ENCODE measurements around the gene ALDOB. TPM values are rescaled to one million over a fixed set of nuclear protein-coding genes. Genes with fewer than 3 reads are reported as not detected.
"Not testable (repeated sequence)": the region's sequence is repeated elsewhere in the genome, so short reads cannot be mapped to it uniquely, and the experiment has no call there.

ALDOB gene
- total and polyA plus RNA-seq, 7 experiments from 2014 or later, result not detected

DNA sequence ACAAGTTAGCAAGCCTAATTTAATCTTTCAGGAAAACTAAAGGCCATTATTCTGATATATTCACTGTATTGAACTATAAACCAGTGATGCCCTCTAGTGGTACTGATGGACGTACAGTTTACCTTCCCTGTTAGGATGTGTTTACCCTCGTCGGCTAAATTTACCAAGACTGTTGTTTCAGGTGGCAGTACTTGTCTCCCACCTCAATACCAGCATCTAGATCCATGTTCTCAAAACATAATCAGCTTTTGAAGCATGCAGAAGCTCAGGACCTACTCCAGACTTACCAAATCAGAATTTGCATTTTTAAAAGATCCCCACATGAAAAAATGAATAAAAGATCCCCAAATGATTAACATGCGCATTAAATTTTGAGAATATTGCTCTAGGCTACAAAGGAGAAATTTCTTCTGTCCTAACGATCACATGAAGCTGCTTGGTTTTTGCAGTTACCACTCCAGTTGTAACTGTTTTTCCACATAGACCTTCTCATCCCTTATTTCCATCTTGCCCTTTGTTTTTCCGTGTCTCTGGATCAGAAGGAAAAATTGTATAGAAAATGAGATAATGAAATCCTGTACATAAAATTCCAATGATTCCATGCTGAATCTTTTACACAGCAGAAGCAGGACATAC lies 47.6 kb downstream of the ALDOB start:
- H3K27ac ChIP-seq (ENCODE audit: low read depth, low read length), result no peak overlapping the region
- peaks cover 0 to 19% (median 9%) of the 10 kb centered on the region in 3 experiments for H3K36me3 ChIP-seq (ENCODE audit: control insufficient read depth in 2 of 3, insufficient read depth in 3 of 3, low read length in 3 of 3)
- H3K4me1 ChIP-seq (ENCODE audit: control insufficient read depth in 2 of 2, insufficient read depth in 2 of 2, low read length in 2 of 2), result no peaks in the 10 kb centered on the region
- no peak overlapping the region for H3K4me3 Mint-ChIP-seq
- H3K9me3 ChIP-seq (ENCODE audit: control insufficient read depth in 2 of 3, low read length in 3 of 3), result peaks cover 0 to 9% (median 0%) of the 10 kb centered on the region in 3 experiments
- ATAC-seq (peak; percentile 82), DNase-seq (peak in 4 of 9 donors; percentile 11 to 17 (median 14))
- peak overlapping the region in 8 of 9 donors; percentile 33 to 86 (median 64) for H3K27ac Mint-ChIP-seq
- H3K4me3 ChIP-seq (ENCODE audit: low read length), result no peak overlapping the region
- intact Hi-C loops (cut with micrococcal nuclease), result no loop called here
- H3K27me3 ChIP-seq (ENCODE audit: control insufficient read depth in 2 of 2, insufficient read depth in 2 of 2, low read length in 2 of 2), result no peaks in the 10 kb centered on the region
- peaks cover 6 to 52% (median 46%) of the 10 kb centered on the region in 5 donors for H3K36me3 Mint-ChIP-seq
- ChIA-PET CTCF (interaction anchor here (0.7 kb wide), 1 partner anchor 27 kb away, joined by 3 read pairs; no protein-coding TSS in a partner anchor), POLR2A (interaction anchor here (1.1 kb wide), 1 partner anchor 146 kb away, joined by 3 read pairs; no protein-coding TSS in a partner anchor)
- no peaks in the 10 kb centered on the region for H3K27me3 Mint-ChIP-seq
- H3K4me1 Mint-ChIP-seq, result peaks cover 7 to 35% (median 26%) of the 10 kb centered on the region in 7 donors
- H3K9me3 Mint-ChIP-seq, result peaks cover 4 to 29% (median 11%) of the 10 kb centered on the region in 11 donors

DNA sequence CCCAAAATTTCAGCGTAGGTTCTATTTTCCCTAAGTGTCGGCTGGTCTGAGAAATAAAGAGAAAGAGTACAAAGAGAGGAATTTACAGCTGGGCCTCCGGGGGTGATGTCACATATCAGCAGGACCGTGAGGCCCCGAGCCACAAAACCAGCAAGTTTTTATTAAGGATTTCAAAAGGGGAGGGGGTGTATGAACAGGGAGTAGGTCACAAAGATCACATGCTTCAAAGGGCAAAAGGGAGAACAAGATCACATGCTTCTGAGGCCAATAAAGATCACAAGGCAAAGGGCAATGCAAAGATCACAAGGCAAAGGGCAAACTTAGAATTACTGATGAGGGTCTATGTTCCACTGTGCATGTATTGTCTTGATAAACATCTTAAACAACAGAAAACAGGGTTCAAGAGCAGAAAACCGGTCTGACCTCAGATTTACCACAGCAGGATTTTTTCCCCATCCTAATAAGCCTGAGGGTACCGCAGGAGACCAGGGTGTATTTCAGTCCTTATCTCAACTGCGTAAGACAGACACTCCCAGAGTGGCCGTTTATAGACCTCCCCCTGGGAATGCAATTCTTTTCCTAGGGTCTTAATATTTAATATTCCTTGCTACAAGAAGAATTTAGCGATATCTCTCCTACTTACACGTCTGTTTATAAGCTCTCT lies 50.6 kb downstream of the ALDOB start, which contains the start of gene BAAT:
Gene BAAT, minus strand, starts transcription at position 134 of the 664 bp plus-strand sequence. CDS start 13,602 bp downstream, outside the sequence.
- CTCF ChIA-PET, result interaction anchor here (0.6 kb wide), 1 partner anchor 572 kb away, joined by 3 read pairs; no protein-coding TSS in a partner anchor

DNA sequence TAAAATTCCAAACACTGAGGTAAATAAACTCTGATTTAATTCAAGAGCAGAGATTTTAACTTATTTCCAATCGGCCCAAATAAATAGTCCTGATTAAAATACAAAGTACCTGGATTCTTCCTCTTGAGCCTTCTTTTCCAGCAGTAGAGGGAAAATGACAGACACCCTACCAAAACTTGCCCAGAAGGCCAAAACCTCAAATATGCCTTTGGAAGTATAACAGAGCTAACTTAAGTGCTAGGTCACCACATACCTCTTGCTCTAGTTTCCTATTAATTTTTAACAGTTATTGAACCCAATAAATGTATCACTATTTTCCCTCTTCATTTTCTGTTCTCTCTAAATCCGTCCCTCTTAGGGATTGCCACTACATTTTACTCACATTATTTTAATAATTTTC lies 52.2 kb downstream of the ALDOB start:
- Mint-ChIP-seq H3K9me3 (peaks cover 0 to 19% (median 7%) of the 10 kb centered on the region in 11 donors), H3K4me1 (peaks cover 0 to 7% (median 3%) of the 10 kb centered on the region in 7 donors), H3K4me3 (no peak overlapping the region), H3K27me3 (peaks cover 0 to 5% (median 0%) of the 10 kb centered on the region in 5 donors), H3K27ac (no peak overlapping the region), H3K36me3 (peaks cover 5 to 16% (median 15%) of the 10 kb centered on the region in 5 donors)
- no peak for ATAC-seq
- ChIA-PET POLR2A (interaction anchor here (1.3 kb wide), 1 partner anchor 15 kb away, joined by 3 read pairs; the partner anchor contains the start of genes MRPL50 and ZNF189), CTCF (no interaction called here)
- Histone ChIP-seq H3K27ac (ENCODE audit: low read depth, low read length) (no peak overlapping the region), H3K4me3 (ENCODE audit: low read length) (no peak overlapping the region), H3K4me1 (ENCODE audit: control insufficient read depth in 2 of 2, insufficient read depth in 2 of 2, low read length in 2 of 2) (no peaks in the 10 kb centered on the region), H3K27me3 (ENCODE audit: control insufficient read depth in 2 of 2, insufficient read depth in 2 of 2, low read length in 2 of 2) (no peaks in the 10 kb centered on the region), H3K9me3 (ENCODE audit: control insufficient read depth in 2 of 3, low read length in 3 of 3) (peaks cover 0 to 9% (median 0%) of the 10 kb centered on the region in 3 experiments), H3K36me3 (ENCODE audit: control insufficient read depth in 2 of 3, insufficient read depth in 3 of 3, low read length in 3 of 3) (no peaks in the 10 kb centered on the region)
- intact Hi-C loops (cut with micrococcal nuclease), result no loop called here
- DNase-seq, result no peak

More for the DNA sequence above, 50.6 kb downstream of the ALDOB start, which contains the start of gene BAAT:
- peaks cover 0 to 19% (median 7%) of the 10 kb centered on the region in 11 donors for H3K9me3 Mint-ChIP-seq
- H3K27me3 ChIP-seq (ENCODE audit: control insufficient read depth in 2 of 2, insufficient read depth in 2 of 2, low read length in 2 of 2); H3K27ac ChIP-seq (ENCODE audit: low read depth, low read length); ATAC-seq; H3K4me1 ChIP-seq (ENCODE audit: control insufficient read depth in 2 of 2, insufficient read depth in 2 of 2, low read length in 2 of 2); H3K4me3 ChIP-seq (ENCODE audit: low read length); H3K4me1 Mint-ChIP-seq; intact Hi-C loops (cut with micrococcal nuclease); POLR2A ChIA-PET; H3K27ac Mint-ChIP-seq; DNase-seq; H3K9me3 ChIP-seq (ENCODE audit: control insufficient read depth in 2 of 3, low read length in 3 of 3); H3K4me3 Mint-ChIP-seq; H3K27me3 Mint-ChIP-seq: not testable (repeated sequence)
- H3K36me3 ChIP-seq (ENCODE audit: control insufficient read depth in 2 of 3, insufficient read depth in 3 of 3, low read length in 3 of 3), result peaks cover 0 to 10% (median 5%) of the 10 kb centered on the region in 3 experiments
- H3K36me3 Mint-ChIP-seq, result peaks cover 6 to 23% (median 22%) of the 10 kb centered on the region in 5 donors

DNA sequence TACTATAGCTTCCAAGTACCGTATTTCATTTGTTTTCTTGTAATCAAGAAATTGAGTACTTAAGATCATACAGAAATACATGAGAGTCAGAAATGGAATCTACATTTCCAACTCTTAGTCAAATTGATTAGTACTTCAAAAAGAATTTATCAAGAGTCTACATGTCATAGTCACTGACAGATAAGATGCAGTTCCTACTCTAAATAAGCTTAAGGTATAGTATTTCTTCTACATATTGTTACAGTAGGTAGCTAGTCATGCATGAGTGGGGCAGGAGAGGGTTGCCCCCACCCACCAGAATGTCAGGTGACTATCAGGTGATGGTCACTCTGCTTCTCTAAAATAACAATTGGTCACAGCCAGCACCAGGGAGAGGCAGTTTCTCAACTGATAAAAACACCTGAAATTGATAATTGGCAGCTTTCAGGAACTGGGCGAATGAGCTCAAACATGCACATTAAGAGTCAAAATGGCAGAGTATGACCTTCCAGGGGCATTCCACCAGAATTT lies 53.7 kb downstream of the ALDOB start:
- POLR2A ChIA-PET, result no interaction called here

DNA sequence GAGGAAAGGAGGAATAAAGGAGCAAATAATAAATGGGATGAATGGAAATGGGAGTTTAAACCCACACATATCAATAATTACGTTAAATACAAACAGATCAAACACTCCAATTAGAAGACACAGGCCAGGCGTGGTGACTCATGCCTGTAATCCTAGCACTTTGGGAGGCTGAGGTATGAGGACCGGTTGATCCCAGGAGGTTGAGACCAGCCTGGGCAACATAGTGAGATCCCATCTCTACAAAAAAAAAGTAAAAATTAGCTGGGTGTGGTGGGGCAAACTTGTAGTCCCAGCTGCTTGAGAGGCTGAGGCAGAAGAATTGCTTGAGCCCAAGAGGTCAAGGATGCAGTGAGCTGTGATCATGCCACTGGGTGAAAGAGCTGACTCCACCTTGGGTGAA lies 54.5 kb downstream of the ALDOB start:
- Histone ChIP-seq H3K36me3 (ENCODE audit: control insufficient read depth in 2 of 3, insufficient read depth in 3 of 3, low read length in 3 of 3) (no peaks in the 10 kb centered on the region), H3K9me3 (ENCODE audit: control insufficient read depth in 2 of 3, low read length in 3 of 3) (peaks cover 0 to 9% (median 0%) of the 10 kb centered on the region in 3 experiments), H3K4me1 (ENCODE audit: control insufficient read depth in 2 of 2, insufficient read depth in 2 of 2, low read length in 2 of 2) (no peaks in the 10 kb centered on the region), H3K27ac (ENCODE audit: low read depth, low read length) (no peak overlapping the region), H3K4me3 (ENCODE audit: low read length) (no peak overlapping the region), H3K27me3 (ENCODE audit: control insufficient read depth in 2 of 2, insufficient read depth in 2 of 2, low read length in 2 of 2) (no peaks in the 10 kb centered on the region)
- Mint-ChIP-seq H3K36me3 (peaks cover 5 to 14% (median 10%) of the 10 kb centered on the region in 5 donors), H3K4me3 (no peak overlapping the region), H3K27ac (no peak overlapping the region), H3K4me1 (no peaks in the 10 kb centered on the region), H3K27me3 (peaks cover 0 to 13% (median 5%) of the 10 kb centered on the region in 5 donors), H3K9me3 (peaks cover 0 to 26% (median 10%) of the 10 kb centered on the region in 11 donors)
- DNase-seq, result no peak
- POLR2A ChIA-PET, result no interaction called here
- intact Hi-C loops (cut with micrococcal nuclease), result no loop called here
- ATAC-seq, result no peak
- CTCF ChIA-PET, result no interaction called here

More for the DNA sequence above, 53.7 kb downstream of the ALDOB start:
- CTCF ChIA-PET, result no interaction called here
- Histone ChIP-seq H3K9me3 (ENCODE audit: control insufficient read depth in 2 of 3, low read length in 3 of 3) (peaks cover 0 to 9% (median 0%) of the 10 kb centered on the region in 3 experiments), H3K36me3 (ENCODE audit: control insufficient read depth in 2 of 3, insufficient read depth in 3 of 3, low read length in 3 of 3) (no peaks in the 10 kb centered on the region), H3K4me3 (ENCODE audit: low read length) (no peak overlapping the region), H3K27ac (ENCODE audit: low read depth, low read length) (no peak overlapping the region), H3K27me3 (ENCODE audit: control insufficient read depth in 2 of 2, insufficient read depth in 2 of 2, low read length in 2 of 2) (no peaks in the 10 kb centered on the region), H3K4me1 (ENCODE audit: control insufficient read depth in 2 of 2, insufficient read depth in 2 of 2, low read length in 2 of 2) (no peaks in the 10 kb centered on the region)
- intact Hi-C loops (cut with micrococcal nuclease), result no loop called here
- Mint-ChIP-seq H3K4me3 (no peak overlapping the region), H3K27me3 (peaks cover 0 to 13% (median 0%) of the 10 kb centered on the region in 5 donors), H3K36me3 (peaks cover 5 to 16% (median 10%) of the 10 kb centered on the region in 5 donors), H3K4me1 (no peaks in the 10 kb centered on the region), H3K27ac (no peak overlapping the region), H3K9me3 (peaks cover 0 to 26% (median 10%) of the 10 kb centered on the region in 11 donors)
- ATAC-seq (no peak), DNase-seq (no peak)

DNA sequence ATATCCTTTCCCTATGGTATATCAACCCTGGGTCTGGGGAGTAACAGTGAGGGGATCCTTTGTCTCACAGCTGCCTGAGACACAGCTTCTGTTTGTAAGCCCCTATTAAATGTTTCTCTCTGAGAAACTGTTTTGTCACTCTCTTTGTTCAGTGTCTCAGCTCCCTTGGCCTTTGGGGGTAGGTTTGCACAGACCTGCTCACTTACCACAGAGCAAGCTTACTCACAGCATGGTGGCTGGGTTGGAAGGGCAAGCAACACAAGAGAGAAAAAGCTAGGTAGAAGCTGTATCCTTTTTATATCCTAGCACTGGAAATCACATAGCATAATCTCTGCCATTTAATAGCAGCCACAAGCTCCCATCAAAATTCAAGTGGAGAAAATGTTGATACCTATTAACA lies 55.3 kb downstream of the ALDOB start:
- CTCF ChIA-PET, result no interaction called here
- ATAC-seq (no peak), DNase-seq (no peak)
- Mint-ChIP-seq H3K4me3 (no peak overlapping the region), H3K27me3 (peaks cover 0 to 17% (median 11%) of the 10 kb centered on the region in 5 donors), H3K4me1 (no peaks in the 10 kb centered on the region), H3K9me3 (peaks cover 0 to 25% (median 8%) of the 10 kb centered on the region in 11 donors), H3K27ac (no peak overlapping the region), H3K36me3 (peaks cover 5 to 13% (median 7%) of the 10 kb centered on the region in 5 donors)
- intact Hi-C loops (cut with micrococcal nuclease), result no loop called here
- peaks cover 0 to 6% (median 0%) of the 10 kb centered on the region in 3 experiments for H3K9me3 ChIP-seq (ENCODE audit: control insufficient read depth in 2 of 3, low read length in 3 of 3)
- no peaks in the 10 kb centered on the region for H3K4me1 ChIP-seq (ENCODE audit: control insufficient read depth in 2 of 2, insufficient read depth in 2 of 2, low read length in 2 of 2)
- H3K27ac ChIP-seq (ENCODE audit: low read depth, low read length), result no peak overlapping the region
- no peak overlapping the region for H3K4me3 ChIP-seq (ENCODE audit: low read length)
- POLR2A ChIA-PET, result no interaction called here
- peaks cover 0 to 3% of the 10 kb centered on the region in 2 donors for H3K27me3 ChIP-seq (ENCODE audit: control insufficient read depth in 2 of 2, insufficient read depth in 2 of 2, low read length in 2 of 2)
- no peaks in the 10 kb centered on the region for H3K36me3 ChIP-seq (ENCODE audit: control insufficient read depth in 2 of 3, insufficient read depth in 3 of 3, low read length in 3 of 3)

All from naive thymus-derived CD4-positive, alpha-beta T cell (primary cell).